Right atrium auricular region (tissue), 2 donors: ENCODE data around the gene POM121L2. TPM values are rescaled to one million over a fixed set of nuclear protein-coding genes. Genes with fewer than 3 reads are reported as not detected.

Source experiments
- DNase-seq: peaks from one replicate; pipeline ENCODE4 v3.0.0-alpha.2; 2019; ENCODE audit warnings: low spot score
- H3K27ac ChIP-seq, 2 donors: fragments of 200-600 bp; sonication (generic); 1 replicate in 1 of 2; 2 replicates in 1 of 2; pipeline ENCODE4 v1.5.1; 2016 to 2019
- H3K27me3 ChIP-seq, 2 donors: fragments of 200-600 bp; sonication (generic); one replicate each; pipeline versions ENCODE4 v1.5.1 to v1.6.0; 2017 to 2019
- H3K36me3 ChIP-seq: fragments of 200-600 bp; sonication (generic); one replicate; pipeline ENCODE4 v1.5.1; 2016
- H3K4me1 ChIP-seq, 2 donors: fragments of 200-600 bp; sonication (generic); one replicate each; pipeline versions ENCODE4 v1.5.1 to v1.6.0; 2017 to 2019
- H3K4me3 ChIP-seq, 2 donors: fragments of 200-600 bp; sonication (generic); 1 replicate in 1 of 2; 2 replicates in 1 of 2; pipeline ENCODE4 v1.5.1; 2017 to 2019; ENCODE audit warnings: mild to moderate bottlenecking in 1 of 2, moderate library complexity in 1 of 2
- H3K9me3 ChIP-seq, 2 donors: fragments of 200-600 bp; sonication (generic); one replicate each; pipeline ENCODE4 v1.5.1; 2019
- total RNA-seq, 2 donors: library from RNA; depleted of rRNA; stranded (reverse); fragments of >200 nt; gene quantifications; one replicate each; pipeline ENCODE4 v1.1.0, GENCODE V29; 2016
- TF ChIP-seq, protein P1 (sequence below), 2 donors: fragments of 200-600 bp; sonication (generic); IDR thresholded peaks; one replicate each; pipeline ENCODE4 v1.5.1; 2019; ENCODE audit warnings: antibody characterized with exemption in 2 of 2

The POM121L2 gene
- total RNA-seq, 2 donors from 2014 or later, result not detected

DNA sequence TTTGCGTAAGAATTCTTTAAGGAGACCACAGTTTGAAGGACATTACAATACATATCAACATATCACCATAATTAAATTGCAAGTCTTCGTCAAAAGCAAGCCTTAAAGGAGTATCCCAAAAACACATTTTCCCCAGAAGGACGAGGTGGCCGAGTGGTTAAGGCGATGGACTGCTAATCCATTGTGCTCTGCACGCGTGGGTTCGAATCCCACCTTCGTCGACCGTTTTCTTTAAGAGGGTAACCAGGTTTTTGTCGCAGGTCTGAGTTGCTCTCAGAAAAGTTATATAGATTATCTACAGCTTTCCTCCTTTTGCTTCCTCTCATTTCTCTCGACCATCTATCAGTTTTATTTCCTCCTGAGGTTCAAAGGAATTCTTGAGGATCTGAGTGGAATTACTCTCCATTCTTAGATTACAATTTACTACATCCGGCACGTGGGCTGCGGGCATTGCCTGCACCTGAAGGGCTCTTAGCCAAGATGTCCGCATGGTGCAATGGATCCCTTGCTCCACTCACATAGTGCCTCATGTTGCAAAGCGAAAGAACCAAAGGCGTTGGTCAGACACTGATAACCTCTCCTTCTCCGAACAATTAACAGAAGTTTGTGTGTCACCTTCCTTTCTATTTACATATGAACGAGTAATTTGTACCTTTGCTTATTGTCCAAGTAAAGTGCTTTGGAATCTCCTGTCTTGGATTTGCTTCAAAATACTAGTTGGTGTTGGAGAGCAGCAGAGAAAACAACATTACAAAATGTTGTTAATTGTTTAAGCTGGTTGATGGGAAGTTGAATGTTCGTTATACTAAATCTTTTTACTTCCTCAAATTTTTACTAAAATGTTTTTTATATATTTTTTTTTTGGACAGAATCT, 14.0 kb downstream of the POM121L2 start:
- no peak for DNase-seq
- H3K9me3 ChIP-seq, result peaks cover 0 to 20% of the 10 kb centered on the region in 2 donors
- H3K4me1 ChIP-seq, result no peaks in the 10 kb centered on the region
- no peaks in the 10 kb centered on the region for H3K36me3 ChIP-seq
- TF ChIP-seq, protein P1, sequence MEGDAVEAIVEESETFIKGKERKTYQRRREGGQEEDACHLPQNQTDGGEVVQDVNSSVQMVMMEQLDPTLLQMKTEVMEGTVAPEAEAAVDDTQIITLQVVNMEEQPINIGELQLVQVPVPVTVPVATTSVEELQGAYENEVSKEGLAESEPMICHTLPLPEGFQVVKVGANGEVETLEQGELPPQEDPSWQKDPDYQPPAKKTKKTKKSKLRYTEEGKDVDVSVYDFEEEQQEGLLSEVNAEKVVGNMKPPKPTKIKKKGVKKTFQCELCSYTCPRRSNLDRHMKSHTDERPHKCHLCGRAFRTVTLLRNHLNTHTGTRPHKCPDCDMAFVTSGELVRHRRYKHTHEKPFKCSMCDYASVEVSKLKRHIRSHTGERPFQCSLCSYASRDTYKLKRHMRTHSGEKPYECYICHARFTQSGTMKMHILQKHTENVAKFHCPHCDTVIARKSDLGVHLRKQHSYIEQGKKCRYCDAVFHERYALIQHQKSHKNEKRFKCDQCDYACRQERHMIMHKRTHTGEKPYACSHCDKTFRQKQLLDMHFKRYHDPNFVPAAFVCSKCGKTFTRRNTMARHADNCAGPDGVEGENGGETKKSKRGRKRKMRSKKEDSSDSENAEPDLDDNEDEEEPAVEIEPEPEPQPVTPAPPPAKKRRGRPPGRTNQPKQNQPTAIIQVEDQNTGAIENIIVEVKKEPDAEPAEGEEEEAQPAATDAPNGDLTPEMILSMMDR (IDR thresholded peaks at IDR 0.05), result no peak
- H3K4me3 ChIP-seq, result no peak overlapping the region
- peaks cover 12 to 15% of the 10 kb centered on the region in 2 donors for H3K27me3 ChIP-seq
- no peak overlapping the region for H3K27ac ChIP-seq

DNA sequence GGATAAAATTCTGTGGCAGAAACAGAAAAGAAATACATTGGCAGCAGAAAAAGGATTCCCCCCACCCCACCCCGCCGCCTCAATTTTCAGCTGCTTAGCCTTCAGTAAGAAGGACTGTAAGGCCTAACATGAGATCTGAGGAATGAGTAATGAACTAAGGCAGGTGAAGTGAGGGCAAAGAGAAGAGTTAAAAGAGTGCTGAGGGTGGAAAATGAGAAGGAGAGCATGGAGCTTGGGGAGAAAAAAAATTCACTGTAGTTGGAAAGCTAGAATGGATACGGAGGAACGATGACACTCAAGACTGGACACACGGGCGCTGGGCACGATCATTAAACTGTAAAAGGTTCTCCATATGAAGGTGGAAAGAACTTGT, 14.6 kb downstream of the POM121L2 start:
- DNase-seq, result no peak
- TF ChIP-seq, protein P1 (IDR thresholded peaks at IDR 0.05), result no peak
- H3K27ac ChIP-seq, result no peak overlapping the region
- H3K27me3 ChIP-seq, result peaks cover 10 to 15% of the 10 kb centered on the region in 2 donors
- no peaks in the 10 kb centered on the region for H3K4me1 ChIP-seq
- no peak overlapping the region for H3K4me3 ChIP-seq
- H3K9me3 ChIP-seq, result peaks cover 0 to 16% of the 10 kb centered on the region in 2 donors
- H3K36me3 ChIP-seq, result no peaks in the 10 kb centered on the region

DNA sequence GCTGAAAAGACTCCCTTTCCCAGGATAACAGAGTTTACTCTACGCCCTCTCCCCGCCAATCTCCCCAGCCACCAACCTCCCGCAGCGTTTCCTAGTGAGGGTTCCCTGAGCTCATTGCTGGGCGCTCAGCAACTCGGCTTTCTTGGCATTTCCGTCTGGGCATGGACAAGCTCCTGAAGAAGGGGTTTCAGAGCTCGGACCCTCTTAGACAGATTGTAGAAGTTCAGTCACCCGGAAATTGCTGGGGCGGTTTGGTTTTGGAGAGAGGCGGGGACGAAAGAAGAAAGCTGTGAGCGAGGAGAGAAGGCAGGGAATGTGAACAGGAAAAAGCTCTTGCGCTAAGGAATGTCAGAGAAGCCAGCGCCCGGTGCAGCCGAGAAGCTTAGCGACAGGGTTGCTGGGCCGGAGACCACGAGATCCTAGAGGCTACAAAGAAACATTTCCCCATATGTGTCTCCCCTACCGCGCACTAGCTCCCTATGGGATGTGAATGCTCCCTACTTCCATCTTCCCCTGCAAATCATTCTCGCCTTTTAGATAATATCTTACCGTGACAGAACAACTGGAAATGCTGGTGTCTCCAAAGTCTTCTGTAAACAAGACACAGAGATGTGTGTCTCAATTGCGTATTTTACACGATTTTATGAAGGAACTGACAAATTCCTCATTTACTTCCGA, 15.8 kb downstream of the POM121L2 start:
- Histone ChIP-seq H3K36me3 (no peaks in the 10 kb centered on the region), H3K4me3 (no peak overlapping the region), H3K9me3 (peaks cover 0 to 14% of the 10 kb centered on the region in 2 donors), H3K27ac (no peak overlapping the region), H3K4me1 (no peaks in the 10 kb centered on the region), H3K27me3 (peaks cover 5 to 19% of the 10 kb centered on the region in 2 donors)
- TF ChIP-seq, protein P1 (IDR thresholded peaks at IDR 0.05), result no peak
- DNase-seq, result no peak

DNA sequence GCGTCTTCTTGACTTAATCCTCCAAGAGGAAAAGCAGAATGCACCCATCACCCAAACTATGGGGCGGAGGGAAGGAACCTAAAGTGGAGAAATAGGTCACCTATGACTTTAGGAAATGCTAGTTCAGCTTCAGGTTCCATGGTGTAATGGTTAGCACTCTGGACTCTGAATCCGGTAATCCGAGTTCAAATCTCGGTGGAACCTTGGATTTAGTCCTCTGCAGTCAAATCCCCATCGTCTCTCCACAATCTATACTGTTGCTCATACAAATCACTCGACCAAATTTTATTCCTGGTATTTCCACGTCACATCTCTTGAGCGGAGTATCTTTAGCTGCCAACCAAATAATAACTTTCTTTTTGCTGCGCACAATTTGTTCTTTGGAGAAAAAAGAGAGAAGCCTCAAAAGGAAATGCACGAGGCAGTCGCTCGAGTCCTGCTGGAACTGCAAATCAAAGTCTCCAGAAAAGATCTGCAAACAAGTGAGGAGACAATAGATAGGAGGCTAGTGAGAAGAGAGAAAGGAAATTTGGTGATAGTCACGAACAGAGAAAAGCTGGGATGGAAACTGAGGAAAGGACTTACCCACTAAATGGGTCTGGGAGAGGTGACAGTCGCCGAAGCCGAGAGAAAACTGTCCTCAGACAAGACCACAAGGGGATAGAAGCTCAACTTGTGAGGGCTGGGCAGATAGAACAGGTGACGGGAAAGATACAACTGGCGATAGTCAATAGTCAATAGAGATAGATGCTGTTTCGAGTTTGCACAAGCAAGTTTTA, 16.6 kb downstream of the POM121L2 start:
- TF ChIP-seq, protein P1 (IDR thresholded peaks at IDR 0.05), result no peak
- H3K27ac ChIP-seq, result no peak overlapping the region
- peaks cover 12 to 22% of the 10 kb centered on the region in 2 donors for H3K27me3 ChIP-seq
- peaks cover 0 to 15% of the 10 kb centered on the region in 2 donors for H3K9me3 ChIP-seq
- DNase-seq, result no peak
- H3K4me3 ChIP-seq, result no peak overlapping the region
- no peaks in the 10 kb centered on the region for H3K4me1 ChIP-seq
- H3K36me3 ChIP-seq, result no peaks in the 10 kb centered on the region

DNA sequence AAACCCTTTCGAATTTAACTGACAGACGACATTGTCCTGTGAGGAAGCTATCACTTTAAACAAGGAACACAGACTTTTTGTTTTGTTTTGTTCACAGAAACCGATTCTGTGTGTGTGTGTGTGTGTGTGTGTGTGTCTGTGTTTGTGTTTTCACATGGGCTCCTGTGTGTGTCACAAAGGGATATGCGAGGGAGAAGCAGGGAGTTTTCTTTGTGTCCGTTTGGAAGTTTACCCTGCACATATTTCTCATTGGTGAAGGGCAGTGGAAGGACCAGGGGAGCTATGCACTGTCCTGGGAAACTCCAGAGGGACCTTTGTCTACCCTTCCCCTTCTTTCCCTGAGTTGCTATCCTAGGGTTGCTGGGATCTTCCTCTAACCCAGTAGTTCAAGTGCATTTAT, 17.7 kb downstream of the POM121L2 start:
- no peaks in the 10 kb centered on the region for H3K36me3 ChIP-seq
- H3K27me3 ChIP-seq, result peaks cover 18 to 29% of the 10 kb centered on the region in 2 donors
- peaks cover 0 to 15% of the 10 kb centered on the region in 2 donors for H3K9me3 ChIP-seq
- DNase-seq, result no peak
- no peak overlapping the region for H3K27ac ChIP-seq
- TF ChIP-seq, protein P1 (IDR thresholded peaks at IDR 0.05), result no peak
- no peak overlapping the region for H3K4me3 ChIP-seq
- no peaks in the 10 kb centered on the region for H3K4me1 ChIP-seq
